HG02763 (cell line): Measurements from ENCODE around the gene NRP1.
"Not testable (repeated sequence)": the region's sequence is repeated elsewhere in the genome, so short reads cannot be mapped to it uniquely, and the experiment has no call there.

Experiments used
- ATAC-seq: cut with Tn5 transposase; IDR thresholded peaks from one replicate; pipeline ENCODE4 v1.9.1; 2021; ENCODE audit warnings: mild to moderate bottlenecking, moderate library complexity; ENCODE audit not compliant: unreplicated experiment

The NRP1 gene

GRCh38 chr10:33240931-33241330, 93.5 kb downstream of the NRP1 start:
- no peak for ATAC-seq

GRCh38 chr10:33240258-33240657, 94.2 kb downstream of the NRP1 start:
- ATAC-seq = no peak

DNA sequence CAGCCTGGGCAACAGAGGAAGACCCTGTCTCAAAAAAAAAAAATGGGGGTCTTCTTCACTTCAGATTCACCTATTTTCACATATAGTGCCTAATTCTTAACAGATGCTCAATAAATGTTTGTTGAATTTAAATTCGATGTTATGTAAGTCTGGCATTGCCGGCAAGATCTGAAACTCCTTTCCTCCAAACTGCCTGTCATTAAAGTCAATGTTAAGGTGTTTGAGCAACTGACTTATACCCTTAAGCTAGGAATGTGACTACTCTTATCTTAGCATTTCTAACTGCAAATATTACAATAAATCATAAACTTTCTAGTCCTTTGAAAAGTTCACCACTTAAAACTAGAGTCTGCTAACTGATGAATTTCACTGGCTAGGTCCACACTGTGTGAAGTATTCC, 95.2 kb downstream of the NRP1 start:
- ATAC-seq = no peak

GRCh38 chr10:33238643-33239042, 95.8 kb downstream of the NRP1 start:
- ATAC-seq = no peak

DNA sequence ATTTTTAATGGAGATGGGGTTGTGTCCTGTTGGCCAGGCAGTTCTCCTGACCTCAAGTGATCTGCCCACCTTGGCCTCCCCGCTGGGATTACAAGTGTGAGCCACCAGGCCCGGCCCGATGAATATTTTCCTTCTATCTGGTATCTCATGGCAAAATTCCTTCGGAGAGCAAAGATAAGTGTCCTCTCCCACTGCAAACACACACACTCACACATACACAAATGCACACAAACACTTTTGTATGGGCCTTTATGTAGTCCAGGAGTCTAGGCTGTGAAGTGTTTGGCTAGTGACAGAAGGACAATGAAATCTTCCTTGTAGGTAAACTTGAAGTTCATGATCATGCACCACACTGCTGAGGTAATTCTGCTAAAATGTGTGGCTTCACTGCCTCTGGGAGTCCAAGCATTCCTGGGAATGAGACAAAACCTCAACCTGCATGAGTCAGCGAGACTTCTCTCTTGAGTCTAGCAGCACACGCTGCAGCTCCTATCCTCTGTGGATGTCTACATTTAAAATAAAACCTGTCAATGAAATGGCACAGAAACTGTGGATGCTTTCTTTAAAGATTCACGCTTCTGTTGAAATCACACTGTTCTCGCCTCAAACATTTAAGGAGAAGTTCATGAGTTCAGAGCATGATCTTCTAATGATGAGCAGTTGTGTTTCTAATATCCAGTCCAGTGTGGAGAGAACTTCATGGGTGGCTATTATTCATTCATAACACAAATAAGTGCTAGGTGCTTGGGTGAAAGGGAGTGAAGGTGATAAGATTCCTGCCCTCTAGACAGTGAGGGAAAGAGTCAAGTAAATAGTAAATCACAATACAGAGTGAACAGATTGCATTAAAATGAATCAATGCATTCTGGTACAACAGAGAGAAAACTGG, 96.5 kb downstream of the NRP1 start:
- no peak for ATAC-seq

DNA sequence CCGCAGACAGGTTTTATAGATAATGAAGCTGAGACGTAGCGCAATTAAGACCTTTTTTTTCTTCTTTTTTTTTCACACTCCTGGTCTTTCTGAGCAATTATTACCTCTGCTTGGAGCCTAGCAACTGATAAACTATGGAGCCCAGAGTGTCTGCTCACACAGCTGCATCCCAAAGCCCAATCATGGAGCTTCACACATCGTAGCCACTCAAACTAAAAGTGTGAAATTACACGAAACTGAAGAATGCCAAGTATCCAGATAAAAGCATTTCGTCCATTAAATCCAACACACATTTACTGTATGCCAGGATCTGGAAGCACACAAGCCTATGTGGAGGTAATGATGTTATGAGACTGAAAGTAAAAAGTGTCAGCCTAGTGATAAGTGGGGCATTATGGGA, 97.6 kb downstream of the NRP1 start:
- ATAC-seq = no peak

GRCh38 chr10:33235951-33236350, 98.5 kb downstream of the NRP1 start:
- no peak for ATAC-seq

DNA sequence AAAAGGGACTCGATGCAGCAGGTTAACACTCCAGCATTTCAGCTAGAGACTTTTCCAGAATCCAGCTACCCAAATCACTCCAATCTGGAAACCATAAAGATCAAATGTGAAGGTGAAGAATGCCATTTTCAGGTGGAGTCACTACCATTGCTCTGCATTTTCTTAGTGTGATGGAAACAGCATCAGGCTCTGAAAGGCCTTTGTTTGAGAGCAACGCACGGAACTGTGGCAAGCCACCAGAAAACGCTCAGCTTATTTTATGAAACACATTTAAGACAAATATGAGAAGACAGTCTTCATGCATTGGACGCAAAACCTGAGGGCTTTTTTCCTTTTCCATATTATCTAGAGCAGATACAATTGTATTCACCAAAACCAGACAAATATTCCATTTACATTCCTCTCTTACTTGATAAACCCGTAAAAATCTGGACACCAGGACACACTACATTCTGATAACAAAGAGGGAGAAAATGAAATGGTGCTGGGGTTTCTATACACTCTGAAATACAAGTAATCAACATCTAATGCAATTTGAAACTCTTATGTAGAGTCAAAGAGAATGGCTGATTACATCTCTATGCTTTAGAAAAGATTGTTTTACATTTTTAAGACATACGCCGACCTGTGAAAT, 99.1 kb downstream of the NRP1 start:
- ATAC-seq = no peak

GRCh38 chr10:33234831-33235237, 99.6 kb downstream of the NRP1 start:
- ATAC-seq = no peak

GRCh38 chr10:33233635-33234034, 100.8 kb downstream of the NRP1 start:
- no peak for ATAC-seq

GRCh38 chr10:33233221-33233620, 101.2 kb downstream of the NRP1 start:
- no peak for ATAC-seq

- no peak for ATAC-seq
Measured at GRCh38 chr10:33231621-33232350, 102.7 kb downstream of the NRP1 start.

- ATAC-seq = no peak
Measured at GRCh38 chr10:33229949-33230267, 104.6 kb downstream of the NRP1 start.

GRCh38 chr10:33229252-33229948, 105.1 kb downstream of the NRP1 start:
- ATAC-seq = no peak

DNA sequence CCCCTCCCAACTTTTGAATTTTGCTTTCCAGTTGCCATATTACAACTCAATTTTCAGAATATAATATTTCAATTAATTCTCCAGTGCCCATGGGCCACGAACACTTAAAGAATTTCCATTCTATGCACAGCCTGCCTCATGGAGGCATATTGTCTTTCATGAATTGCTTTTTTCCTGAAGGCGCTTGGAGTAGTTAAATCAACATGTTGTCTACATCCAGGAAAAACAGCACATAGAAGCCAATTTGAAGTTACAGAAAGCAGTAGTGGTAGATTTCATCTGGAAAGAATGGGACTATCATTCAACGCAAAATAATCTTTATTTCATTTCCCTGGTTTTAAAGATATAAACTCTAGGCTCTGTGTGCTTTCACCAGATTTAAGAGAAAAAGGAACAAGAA, 106.0 kb downstream of the NRP1 start:
- no peak for ATAC-seq

DNA sequence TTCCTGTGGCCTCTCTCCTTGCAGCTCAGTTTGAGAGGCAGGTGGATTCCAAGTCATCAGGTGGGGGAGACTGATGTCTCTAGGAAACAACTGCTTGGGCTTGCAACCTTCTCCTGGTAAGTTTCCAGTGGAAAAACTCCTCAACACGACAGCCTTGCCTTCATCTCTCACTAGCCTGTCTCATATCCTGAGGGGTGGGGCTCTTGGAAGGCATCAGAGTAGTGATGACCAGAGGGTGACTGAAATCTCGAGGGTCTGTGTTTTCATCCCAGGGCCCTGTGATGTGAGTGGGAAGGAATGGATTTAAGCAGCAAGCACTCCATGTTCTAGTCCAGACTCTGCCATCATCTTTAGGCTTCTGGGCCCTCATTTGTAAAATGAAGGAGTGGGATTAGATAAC, 107.0 kb downstream of the NRP1 start:
- ATAC-seq = no peak

GRCh38 chr10:33224251-33224965, 110.1 kb downstream of the NRP1 start:
- no peak for ATAC-seq

GRCh38 chr10:33223326-33224000, 111.0 kb downstream of the NRP1 start:
- no peak for ATAC-seq

GRCh38 chr10:33222304-33222703, 112.2 kb downstream of the NRP1 start:
- ATAC-seq = not testable (repeated sequence)

DNA sequence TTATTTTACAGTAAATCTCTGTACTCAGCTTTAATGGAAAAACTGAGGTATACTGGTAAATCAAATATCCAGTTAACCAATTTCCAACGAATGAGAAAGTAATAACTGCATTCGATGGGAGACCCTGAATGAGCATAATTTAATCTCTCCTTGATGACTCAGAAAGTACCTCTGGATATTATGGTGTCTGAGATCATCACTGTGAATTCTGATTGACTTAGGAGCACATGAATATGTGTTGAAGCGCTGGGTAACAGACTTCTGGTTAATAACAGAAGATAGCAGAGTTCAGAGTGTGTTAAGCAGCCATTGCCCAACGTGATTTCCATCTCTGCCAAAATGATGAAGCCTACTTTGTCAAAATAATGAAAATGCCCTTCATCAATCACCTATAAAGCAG, 116.6 kb downstream of the NRP1 start:
- no peak for ATAC-seq
